ENCODE data around the gene LRRC23. TPM values are rescaled to one million over a fixed set of nuclear protein-coding genes. Genes with fewer than 3 reads are reported as not detected.

Gene LRRC23
- total RNA-seq, 1 experiment from 2014 or later, result 8.0 TPM

- ChIA-PET POLR2A (interaction anchor here (0.9 to 5.1 kb wide), 18 partner anchors 8 to 183 kb away, joined by 3 to 96 read pairs (median 4); partner anchors contain the start of genes C12orf57, CDCA3, RNU7-1 and SPSB2), RAD21 (ENCODE audit: low non-redundant PET in 1 of 2, low total read pairs in 2 of 2, uncharacterized antibody in 2 of 2, unreplicated experiment in 2 of 2) (interaction anchor here (0.8 to 1.7 kb wide), 4 partner anchors 13 to 37 kb away, joined by 3 to 5 read pairs (median 4); partner anchors contain the start of genes C12orf57 (in 1 of the 2) and RNU7-1 (in 1 of the 2)), CTCF (interaction anchor here (0.8 to 3.5 kb wide), 17 partner anchors 11 to 183 kb away, joined by 3 to 30 read pairs (median 5); partner anchors contain the start of genes C12orf57, C1RL, ENO2 and LRRC23)
- Histone ChIP-seq H3K4me1 (ENCODE audit: control insufficient read depth in 1 of 2, insufficient read depth in 2 of 2, low read length in 2 of 2) (peaks cover 25 to 58% of the 10 kb centered on the region in 2 experiments), H3K9ac (ENCODE audit: low read length) (peak overlapping the region; percentile 96), H3K79me2 (ENCODE audit: insufficient read depth, low read length) (peaks cover 30% of the 10 kb centered on the region), H3K9me3 (ENCODE audit: control insufficient read depth in 1 of 2, insufficient read depth in 1 of 2, low read depth in 1 of 2, low read length in 2 of 2) (no peaks in the 10 kb centered on the region), H4K20me1 (ENCODE audit: insufficient read depth) (no peaks in the 10 kb centered on the region), H3K27me3 (ENCODE audit: insufficient read depth, low read length) (no peaks in the 10 kb centered on the region), H3K27ac (ENCODE audit: low read depth, low read length) (peak overlapping the region; percentile 99), H3K36me3 (ENCODE audit: control insufficient read depth in 1 of 2, insufficient read depth in 2 of 2, low read length in 2 of 2) (peaks cover 0 to 5% of the 10 kb centered on the region in 2 experiments; a peak in 1 of 4 replicates), H3K4me3 (replicated peaks in 1 of 2; ENCODE audit: low read depth in 1 of 2, low read length in 2 of 2) (peak overlapping the region; percentile 79 to 81), H3K4me2 (ENCODE audit: low read length) (peak overlapping the region; percentile 89), H2AFZ (ENCODE audit: low read depth, low read length, poor library complexity, severe bottlenecking) (no peak overlapping the region), H3K9me2 (ENCODE audit: insufficient read depth) (no peaks in the 10 kb centered on the region)
- intact Hi-C loops (cut with micrococcal nuclease), result loop anchor here (2.0 to 5.0 kb wide), 3 partner anchors 14 to 53 kb away; partner anchors contain the start of gene SPSB2
- no TSS peak for BruUV-seq (replicated peaks)
- no peak for DNase-seq (ENCODE audit: low read depth, low spot score)
- ATAC-seq, result peak; percentile 13; the same call in 1 of the 2 replicates
- TF ChIP-seq JUND (IDR thresholded peaks at IDR 0.05) (no peak), ATF3 (IDR thresholded peaks at IDR 0.05) (no peak), ZFX (IDR thresholded peaks at IDR 0.05) (peak; percentile 41; the same call in 1 of the 2 replicates)
These were observed 20.6 kb downstream of the LRRC23 start for GRCh38 chr12:6925239-6925539.

GRCh38 chr12:6925540-6926279 lies 21.1 kb downstream of the LRRC23 start:
- BruUV-seq (replicated peaks), result no TSS peak
- peak overlapping the region; percentile 99 for H3K27ac ChIP-seq (ENCODE audit: low read depth, low read length)
- peak overlapping the region; percentile 79 to 81 for H3K4me3 ChIP-seq (replicated peaks in 1 of 2; ENCODE audit: low read depth in 1 of 2, low read length in 2 of 2)
- ChIA-PET POLR2A (interaction anchor here (0.9 to 5.1 kb wide), 20 partner anchors 8 to 182 kb away, joined by 3 to 96 read pairs (median 4); partner anchors contain the start of genes C12orf57, CDCA3, RNU7-1 and SPSB2), RAD21 (ENCODE audit: low non-redundant PET in 1 of 2, low total read pairs in 2 of 2, uncharacterized antibody in 2 of 2, unreplicated experiment in 2 of 2) (interaction anchor here (0.6 to 1.7 kb wide), 6 partner anchors 12 to 160 kb away, joined by 3 to 5 read pairs (median 3); partner anchors contain the start of genes C12orf57 (in 1 of the 2), RNU7-1 (in 1 of the 2) and SPSB2 (in 1 of the 2)), CTCF (interaction anchor here (0.8 to 3.5 kb wide), 17 partner anchors 11 to 183 kb away, joined by 3 to 30 read pairs (median 5); partner anchors contain the start of genes C12orf57, C1RL, ENO2 and LRRC23)
- DNase-seq (ENCODE audit: low read depth, low spot score) (peak; percentile 90), ATAC-seq (peak; percentile 74)
- intact Hi-C loops (cut with micrococcal nuclease), result loop anchor here (2.0 to 5.0 kb wide), 3 partner anchors 13 to 53 kb away; partner anchors contain the start of gene SPSB2
- peaks cover 25 to 60% of the 10 kb centered on the region in 2 experiments for H3K4me1 ChIP-seq (ENCODE audit: control insufficient read depth in 1 of 2, insufficient read depth in 2 of 2, low read length in 2 of 2)
- no peaks in the 10 kb centered on the region for H3K9me2 ChIP-seq (ENCODE audit: insufficient read depth)
- H3K9ac ChIP-seq (ENCODE audit: low read length), result peak overlapping the region; percentile 96
- no peak overlapping the region for H2AFZ ChIP-seq (ENCODE audit: low read depth, low read length, poor library complexity, severe bottlenecking)
- no peak for TF ChIP-seq RAD21 (IDR thresholded peaks at IDR 0.05; ENCODE audit: low read depth)
- TF ChIP-seq TCF7L2 (IDR thresholded peaks at IDR 0.05; ENCODE audit: borderline replicate concordance, extremely low read depth, insufficient read depth, insufficient read length), result peak; percentile 57
- no peak for TF ChIP-seq ELF1 (IDR thresholded peaks at IDR 0.05; ENCODE audit: borderline replicate concordance, low read depth)
- peak; percentile 93 for TF ChIP-seq POLR2A (IDR thresholded peaks at IDR 0.05; ENCODE audit: borderline replicate concordance, extremely low read depth, insufficient read depth, insufficient read length)
- peak; percentile 78 for TF ChIP-seq POLR2AphosphoS5 (IDR thresholded peaks at IDR 0.05; ENCODE audit: low read depth, low read length)
- H3K9me3 ChIP-seq (ENCODE audit: control insufficient read depth in 1 of 2, insufficient read depth in 1 of 2, low read depth in 1 of 2, low read length in 2 of 2), result no peaks in the 10 kb centered on the region
- peaks cover 34% of the 10 kb centered on the region for H3K79me2 ChIP-seq (ENCODE audit: insufficient read depth, low read length)
- H3K4me2 ChIP-seq (ENCODE audit: low read length), result peak overlapping the region; percentile 89
- no peaks in the 10 kb centered on the region for H4K20me1 ChIP-seq (ENCODE audit: insufficient read depth)
- peaks cover 0 to 6% of the 10 kb centered on the region in 2 experiments; a peak in 1 of 4 replicates for H3K36me3 ChIP-seq (ENCODE audit: control insufficient read depth in 1 of 2, insufficient read depth in 2 of 2, low read length in 2 of 2)
- no peaks in the 10 kb centered on the region for H3K27me3 ChIP-seq (ENCODE audit: insufficient read depth, low read length)

Data from HCT116 (cell line).